ENCODE measurements around the gene LRRFIP2.
"Not testable (repeated sequence)": the region's sequence is repeated elsewhere in the genome, so short reads cannot be mapped to it uniquely, and the experiment has no call there.

Gene LRRFIP2

DNA sequence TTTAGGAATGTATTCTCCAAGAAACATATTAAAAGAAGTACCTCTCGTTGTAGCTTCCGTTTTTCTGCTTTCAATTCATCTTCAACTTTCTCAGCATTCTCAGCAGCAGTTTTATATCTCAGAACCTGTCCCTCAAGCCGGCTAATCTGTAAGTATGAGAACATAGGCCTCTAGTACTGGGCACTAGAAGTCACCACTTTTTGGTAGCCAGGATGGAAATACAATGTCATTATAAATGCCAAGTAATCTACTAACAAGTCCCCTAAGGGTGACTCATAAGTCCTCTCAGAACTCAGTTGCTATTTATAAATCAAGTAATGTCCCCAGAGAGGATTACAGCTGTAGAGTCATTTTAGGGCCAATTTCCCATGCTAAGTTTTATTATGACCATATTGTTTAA is 120.0 kb downstream of the LRRFIP2 start:
- no peak for DNase-seq

DNA sequence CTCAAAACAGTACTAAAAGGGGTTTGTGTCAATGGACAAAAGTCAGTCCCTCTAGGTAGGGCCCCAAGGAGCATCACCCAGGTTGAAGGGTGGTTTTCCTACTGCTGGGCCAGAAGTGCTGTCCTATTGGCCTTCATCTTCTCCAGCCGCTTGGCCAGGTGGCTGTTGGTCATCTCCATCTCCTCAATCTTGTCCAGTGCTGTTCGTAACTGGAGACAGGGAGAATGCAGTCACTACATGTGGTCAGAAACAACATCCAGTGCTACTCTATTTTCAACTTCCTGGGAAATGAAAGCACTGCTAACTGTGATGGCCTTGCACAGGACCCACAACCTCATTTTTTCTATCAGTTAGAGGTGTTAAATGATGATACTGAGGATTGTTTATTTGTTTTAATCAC is 120.6 kb downstream of the LRRFIP2 start:
- DNase-seq: no peak

DNA sequence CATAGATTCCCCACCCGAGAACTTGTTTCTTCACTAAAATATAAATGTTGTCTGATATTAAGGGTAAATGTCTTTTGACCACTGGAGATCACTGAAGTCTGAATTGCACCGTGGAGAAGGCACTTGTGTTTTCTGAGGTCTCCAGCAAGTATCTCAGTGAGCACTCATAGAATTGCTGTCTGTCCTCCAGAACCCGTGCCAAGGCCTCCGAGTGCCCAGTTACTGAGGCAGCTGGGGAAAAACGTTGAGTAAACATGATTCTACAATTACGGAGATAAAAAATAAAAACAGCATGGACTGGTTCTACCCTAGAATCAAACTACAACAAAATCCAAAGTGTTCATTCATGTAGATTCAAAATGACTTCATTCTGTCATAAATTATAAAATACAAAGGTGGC is 121.0 kb downstream of the LRRFIP2 start:
- DNase-seq: peak in 1 of 2 donors; percentile 17

DNA sequence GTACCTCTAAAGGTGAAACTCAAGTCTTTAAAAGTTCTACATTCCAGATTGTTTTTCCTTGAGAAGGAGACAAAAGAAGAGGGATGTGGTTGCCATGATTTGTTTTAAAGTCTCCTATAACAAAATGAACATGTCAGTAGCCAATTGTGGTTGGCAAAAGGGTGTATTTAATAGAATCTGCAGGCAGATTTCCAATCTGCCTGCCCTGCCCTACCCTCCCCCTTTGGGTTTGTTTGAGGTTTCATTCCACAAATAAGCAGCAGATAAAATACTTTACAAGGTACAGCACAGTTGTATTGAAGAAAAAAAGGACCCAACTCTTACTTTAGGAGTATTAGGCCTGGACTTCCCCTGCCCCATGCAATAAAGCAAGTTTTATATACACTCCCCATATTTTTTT is 121.5 kb downstream of the LRRFIP2 start:
- no peak for DNase-seq

DNA sequence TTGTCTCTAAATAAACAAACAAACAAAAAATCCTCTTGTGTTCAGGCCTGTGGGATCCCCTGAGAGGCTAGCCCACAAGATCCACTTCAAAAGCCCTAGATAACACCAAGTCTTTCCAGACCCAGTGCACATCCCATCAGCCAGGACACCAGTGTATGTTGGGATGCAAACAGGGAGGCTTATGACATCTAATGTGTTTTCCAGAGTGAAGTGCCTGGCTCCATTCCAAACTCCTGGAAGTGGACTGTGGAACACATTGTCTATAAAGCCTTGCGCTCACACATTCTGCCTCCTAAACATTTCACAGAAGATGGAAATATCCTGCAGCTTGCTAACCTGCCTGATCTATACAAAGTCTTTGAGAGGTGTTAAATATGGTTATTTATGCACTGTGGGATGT is 124.1 kb downstream of the LRRFIP2 start:
- no peak for DNase-seq

DNA sequence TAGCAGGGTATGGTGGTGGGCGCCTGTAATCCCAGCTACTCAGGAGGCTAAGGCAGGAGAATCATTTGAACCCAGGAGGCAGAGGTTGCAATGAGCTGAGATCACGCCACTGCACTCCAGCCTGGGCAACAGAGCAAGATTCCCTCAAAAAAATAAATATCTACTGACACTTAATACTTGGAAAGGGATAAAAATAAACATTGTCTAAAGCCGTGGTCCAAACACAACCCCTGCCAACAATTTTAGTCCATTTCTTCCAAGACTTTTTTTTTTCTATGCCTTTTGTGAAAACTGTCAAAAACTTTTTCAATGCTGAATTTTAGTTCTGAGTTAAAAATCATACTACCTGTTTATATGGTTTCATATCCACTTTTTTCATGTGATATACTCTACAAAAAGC is 131.7 kb downstream of the LRRFIP2 start:
- not testable (repeated sequence) for DNase-seq

DNA sequence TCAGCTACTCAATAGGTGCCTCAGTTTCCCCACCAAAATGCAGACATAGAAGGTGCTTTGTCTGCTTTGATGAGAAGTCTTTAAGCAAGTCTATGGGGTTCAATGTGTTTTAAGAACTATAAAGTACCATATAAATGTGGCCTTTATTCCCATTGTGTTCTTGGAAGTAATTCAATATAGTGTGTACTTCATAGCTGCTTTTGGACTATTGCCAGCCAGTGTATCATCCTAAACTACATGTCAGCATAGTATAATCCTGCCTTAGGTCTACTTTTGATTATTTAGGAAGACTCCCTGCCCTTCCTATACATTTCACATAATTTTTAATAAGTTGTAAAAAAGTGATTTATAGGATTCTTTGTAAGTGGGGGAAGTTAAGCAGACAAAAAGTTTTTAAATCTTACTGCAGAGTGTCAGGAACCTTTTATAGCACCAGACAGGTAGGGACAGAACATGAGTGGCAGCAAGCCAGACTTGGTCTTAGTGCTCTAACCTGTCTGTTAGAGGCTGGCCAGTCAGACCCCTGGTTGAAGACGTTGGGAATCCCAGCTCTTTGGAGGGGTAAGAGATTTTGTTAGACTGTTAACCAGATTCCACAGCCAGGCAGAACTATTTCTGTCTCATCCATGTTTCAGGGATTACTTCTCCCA is 132.7 kb downstream of the LRRFIP2 start:
- DNase-seq: no peak

DNA sequence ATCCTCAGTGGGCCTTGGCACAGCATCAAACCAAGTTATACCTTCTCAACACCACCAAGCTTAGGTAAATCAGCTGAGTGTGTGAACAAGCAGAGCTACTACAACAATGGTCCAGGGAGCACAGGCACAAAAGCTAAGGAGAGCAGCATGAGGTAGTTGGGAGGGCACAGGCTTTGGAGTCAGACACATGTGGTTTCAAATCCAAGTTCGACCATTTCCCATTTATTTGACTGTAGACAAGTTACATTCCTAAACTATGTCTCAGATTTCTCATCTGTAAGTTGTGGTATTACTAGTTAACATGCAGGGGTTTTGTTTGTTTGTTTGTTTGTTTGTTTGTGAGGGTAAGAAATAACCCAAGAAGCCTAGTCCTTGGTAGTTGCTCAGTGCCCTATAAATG is 134.2 kb downstream of the LRRFIP2 start:
- DNase-seq: no peak

DNA sequence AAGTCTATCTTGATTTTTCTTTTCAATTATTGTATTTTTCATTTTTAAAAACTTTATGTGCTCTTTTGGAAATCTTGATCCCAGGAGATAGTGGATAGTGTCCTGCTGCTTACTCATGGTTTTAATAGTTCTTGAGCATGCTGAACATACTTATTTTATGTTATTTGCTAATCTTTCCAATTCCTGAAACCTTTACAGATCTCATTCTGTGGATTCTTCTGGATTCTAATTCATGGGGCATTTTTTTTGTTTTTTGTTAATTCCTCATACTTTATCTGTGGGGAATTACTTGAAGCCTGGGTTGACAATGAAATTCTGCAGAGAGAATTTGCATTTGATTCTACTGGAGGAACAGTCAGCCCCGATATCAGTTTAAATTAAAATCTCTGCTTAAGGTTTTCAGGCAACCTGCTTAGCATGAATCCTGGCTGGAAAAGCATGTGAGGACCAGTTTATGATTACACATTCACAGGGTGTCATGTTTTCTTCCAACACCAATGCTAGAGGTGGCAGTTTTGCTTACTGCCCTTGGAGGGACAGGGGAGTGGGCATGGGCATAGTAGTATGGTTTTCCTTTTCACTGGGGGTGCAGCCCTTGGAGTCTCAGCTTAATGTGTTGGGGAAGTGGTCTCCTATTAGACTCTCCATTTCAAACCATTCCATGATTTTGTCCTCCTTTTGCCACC is 135.1 kb downstream of the LRRFIP2 start:
- DNase-seq: no peak

DNA sequence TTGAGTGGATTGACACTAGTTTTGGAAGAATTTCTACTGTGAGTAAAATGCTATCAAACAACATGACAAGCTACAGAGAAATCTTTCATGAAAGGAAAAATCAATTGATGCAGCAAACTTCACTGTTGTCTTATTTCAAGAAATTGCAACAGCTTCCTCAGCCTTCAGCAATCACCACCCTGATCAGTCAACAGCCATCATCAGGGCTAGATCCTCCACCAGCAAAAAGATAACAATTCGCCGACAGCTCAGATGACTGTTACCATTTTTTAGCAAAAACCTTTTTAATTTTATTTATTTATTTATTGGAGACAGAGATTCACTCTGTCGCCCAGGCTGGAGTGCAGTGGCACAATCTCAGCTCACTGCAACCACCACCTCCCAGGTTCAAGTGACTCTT is 137.0 kb downstream of the LRRFIP2 start:
- DNase-seq: no peak

DNA sequence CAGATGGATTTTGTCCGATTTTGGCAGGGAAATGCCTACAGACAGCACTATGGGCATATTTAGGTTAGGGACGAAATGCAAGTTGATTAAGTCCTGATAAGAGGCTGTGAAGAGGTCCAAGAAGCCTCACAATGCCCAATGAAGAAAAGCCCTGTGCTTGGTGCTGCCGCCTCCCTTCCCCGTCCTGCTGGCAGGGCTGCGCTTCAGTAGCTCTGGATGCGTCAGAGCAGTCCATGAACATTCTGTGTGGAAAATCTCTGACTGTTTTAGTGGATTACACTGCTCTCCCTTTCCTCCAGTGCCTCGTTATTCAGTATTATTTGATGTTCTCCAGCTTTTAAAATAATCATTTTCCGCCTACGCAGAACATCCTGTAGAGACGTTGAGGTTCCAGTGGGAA is 141.4 kb downstream of the LRRFIP2 start:
- DNase-seq: peak in 1 of 2 donors; percentile 24

DNA sequence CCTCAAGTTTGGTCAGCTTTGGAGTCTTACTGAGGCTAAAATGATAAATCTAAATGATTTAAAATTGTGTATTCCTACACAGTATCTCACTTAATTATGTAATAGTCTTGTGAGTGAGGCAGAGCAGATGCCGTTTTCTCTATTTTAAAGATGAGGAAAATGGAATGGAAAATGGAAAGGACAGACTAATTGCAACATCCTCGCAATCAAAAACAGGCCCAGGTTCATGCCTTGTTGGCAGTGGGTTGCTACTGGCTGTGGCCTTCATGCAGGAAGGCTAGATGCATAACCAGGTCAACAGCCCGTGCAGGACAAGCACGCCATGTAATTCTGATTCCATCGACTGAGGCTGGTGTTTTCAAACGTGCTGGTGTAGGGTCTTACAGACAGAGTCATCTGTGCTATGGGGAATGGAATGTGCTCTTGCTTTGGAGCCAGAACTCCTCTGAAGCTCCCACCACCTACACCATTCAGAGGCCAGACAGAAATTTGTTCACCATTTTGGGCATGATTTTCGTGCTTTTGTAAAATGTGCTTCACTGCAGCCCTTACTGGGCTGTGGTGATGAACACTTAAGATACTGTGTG is 143.2 kb downstream of the LRRFIP2 start:
- DNase-seq: no peak

DNA sequence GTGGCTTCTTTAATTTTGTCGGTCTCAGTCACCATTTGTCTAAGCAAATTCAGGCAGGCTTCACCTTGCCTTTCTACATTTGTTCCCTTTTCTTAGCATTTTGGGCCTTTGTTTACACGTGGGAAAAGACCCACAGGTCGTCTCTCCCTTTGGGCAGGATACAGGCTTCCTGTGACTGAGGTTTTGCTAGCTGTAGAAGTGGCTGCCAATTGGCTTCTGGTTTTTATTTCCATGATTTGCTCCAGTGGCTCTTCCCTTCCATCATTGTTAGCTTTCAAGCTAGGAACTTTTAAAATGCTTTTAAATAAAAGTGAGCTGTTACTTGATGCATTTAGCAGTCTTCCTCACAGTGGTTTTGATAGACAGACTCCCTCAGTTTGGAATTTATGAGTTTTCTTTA is 143.8 kb downstream of the LRRFIP2 start:
- no peak for DNase-seq

DNA sequence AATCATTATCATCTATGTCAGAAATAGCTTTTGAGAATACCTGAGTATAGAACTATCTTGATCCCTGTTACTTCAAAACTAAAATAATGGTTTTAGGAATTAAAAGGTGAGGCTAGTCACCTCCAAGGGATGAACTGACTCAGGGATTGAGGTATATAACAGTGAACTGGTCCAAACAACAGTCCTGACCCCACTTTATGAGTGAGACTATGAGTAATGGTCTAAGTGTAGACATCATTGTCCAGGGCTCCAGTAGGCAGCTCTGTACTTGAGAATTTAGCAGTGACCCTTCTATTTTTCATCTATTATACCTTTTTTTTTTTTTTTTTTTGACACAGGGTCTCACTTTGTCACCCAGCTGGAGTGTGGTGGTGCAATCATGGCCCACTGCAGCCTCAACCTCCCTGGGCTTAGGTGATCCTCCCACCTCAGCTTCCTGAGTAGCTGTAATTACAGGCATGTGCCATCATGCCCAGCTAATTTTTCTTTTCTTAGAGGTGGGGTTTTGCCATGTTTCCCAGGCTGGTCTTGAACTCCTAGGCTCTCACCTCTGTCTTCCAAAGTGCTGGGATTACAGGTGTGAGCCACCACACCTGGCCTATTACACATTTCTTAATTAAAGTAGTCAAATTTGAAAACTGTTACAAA is 144.7 kb downstream of the LRRFIP2 start:
- DNase-seq: no peak

DNA sequence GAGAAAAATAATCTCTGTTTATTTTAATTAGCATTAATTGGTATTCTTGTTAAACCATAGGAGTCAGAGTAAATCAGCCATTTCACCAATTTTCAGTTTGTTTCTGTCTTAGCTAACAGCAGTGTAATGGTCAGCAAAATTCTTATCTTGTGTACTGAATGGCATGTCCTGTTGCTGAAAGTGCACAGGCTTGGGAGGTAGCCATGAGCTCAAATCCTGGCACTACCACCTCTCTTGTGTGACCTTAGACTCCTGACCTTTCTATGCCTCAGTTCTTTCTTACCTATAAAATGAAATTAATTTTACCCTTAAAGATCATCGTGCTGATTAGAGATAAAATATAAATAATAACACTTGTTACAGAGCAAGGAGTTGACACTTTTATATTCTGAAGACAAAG is 145.3 kb downstream of the LRRFIP2 start:
- DNase-seq: no peak

DNA sequence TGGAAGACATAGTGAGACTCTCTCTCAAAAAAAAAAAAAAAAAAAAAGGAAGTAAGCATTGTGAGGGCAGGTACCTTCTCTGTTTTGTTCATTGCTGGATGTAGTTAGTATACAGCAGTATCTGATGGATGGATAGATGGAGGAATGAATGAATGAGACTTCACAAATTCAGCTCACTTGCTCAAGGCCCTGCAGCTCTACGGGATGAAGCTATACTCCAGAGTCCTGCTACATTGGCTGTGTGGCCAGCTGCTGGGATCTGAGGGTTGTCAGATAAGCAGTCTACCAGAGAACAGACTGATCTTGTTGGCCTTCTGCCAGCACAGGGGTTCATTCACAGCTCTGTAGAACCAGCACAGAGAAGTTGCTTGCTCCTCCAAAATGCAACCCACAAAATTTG is 146.1 kb downstream of the LRRFIP2 start:
- no peak for DNase-seq

DNA sequence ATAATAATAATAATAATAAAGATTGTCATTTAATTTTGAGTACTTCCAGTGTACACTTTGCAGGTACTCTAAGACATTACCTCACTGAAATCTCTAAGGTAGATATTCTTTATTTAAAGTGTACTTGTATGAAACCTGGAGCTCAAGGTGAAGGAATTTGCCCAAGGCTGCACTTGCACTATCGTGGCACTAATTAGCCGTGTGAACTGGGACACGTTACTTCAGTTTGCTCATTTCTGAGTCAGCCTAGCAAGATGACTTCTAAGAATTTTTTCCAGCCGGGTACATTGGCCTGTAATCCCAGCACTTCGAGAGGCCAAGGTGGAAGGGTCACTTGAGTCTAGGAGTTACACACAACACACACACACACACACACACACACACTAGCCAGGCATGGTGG is 147.5 kb downstream of the LRRFIP2 start:
- no peak for DNase-seq

DNA sequence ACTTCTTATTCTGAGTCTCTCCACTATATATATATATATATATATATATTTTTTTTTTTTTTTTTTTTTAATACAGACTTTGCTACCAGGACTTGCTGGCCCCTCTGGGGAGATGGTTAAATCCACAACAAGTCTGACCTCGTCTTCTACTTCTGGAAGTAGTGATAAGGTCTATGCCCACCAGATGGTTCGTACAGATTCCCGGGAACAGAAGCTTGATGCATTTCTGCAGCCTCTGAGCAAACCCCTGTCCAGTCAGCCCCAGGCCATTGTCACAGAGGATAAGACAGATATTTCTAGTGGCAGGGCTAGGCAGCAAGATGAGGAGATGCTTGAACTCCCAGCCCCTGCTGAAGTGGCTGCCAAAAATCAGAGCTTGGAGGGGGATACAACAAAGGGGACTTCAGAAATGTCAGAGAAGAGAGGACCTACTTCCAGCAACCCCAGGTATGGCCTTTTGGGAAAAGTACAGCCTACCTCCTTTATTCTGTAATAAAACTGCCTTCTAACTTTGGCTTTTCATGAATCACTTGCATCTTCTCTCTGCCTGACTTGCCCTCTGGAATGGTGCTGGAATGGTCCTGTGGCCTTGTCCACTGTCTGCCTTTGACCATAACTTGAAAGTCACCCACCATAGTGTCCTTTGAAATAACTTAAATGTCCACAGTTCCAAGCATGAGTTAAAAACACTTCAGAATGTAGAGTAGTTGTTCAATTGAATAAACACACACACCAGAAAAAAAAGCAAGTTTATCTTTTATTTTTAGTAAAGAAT is 148.6 kb downstream of the LRRFIP2 start:
- no peak for DNase-seq

DNA sequence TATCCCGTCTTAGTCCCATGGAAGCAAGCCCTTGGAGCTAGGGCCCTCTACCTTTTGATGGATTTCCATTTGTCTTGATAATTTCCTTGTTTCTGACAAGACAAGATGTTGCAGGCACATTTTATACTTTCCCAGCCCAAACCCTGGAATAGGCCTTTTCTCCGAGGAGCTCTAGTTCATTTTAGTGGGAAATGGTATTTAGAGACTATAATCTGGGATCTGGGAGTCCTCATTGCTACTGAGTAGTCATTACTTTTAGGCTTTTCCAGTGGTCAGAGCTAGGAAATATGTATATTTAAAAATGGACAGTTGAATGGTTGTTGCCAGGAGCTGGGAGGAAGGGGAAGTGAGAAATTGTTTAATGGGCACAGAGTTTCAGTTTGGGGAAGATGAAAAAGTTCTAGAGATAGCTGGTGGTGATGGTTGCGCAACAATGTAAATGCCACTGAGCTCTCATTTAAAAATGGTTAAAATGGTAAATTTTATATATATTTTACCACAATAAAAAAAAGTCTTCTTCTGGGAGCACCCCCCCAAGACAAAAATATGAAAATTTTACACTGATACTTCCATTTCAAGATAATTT is 149.5 kb downstream of the LRRFIP2 start:
- no peak for DNase-seq

DNA sequence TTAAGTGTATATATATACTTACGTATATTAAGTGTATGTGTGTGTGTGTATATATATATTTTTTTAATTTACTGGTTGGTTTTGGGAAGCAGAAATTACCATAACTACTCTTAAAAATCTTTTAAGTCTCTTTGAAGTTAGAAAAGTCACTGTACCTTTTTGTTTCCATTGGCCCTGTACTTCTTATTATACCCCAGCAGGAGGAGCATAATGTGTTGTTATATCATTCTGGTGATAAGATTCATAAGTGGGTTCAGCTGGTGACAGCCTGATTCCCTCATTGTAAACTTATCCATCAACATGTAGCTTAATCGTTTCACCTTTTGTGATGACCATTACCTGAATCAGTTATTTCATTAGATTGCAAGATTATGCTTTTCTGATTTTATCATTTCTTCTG is 150.3 kb downstream of the LRRFIP2 start:
- no peak for DNase-seq

DNA sequence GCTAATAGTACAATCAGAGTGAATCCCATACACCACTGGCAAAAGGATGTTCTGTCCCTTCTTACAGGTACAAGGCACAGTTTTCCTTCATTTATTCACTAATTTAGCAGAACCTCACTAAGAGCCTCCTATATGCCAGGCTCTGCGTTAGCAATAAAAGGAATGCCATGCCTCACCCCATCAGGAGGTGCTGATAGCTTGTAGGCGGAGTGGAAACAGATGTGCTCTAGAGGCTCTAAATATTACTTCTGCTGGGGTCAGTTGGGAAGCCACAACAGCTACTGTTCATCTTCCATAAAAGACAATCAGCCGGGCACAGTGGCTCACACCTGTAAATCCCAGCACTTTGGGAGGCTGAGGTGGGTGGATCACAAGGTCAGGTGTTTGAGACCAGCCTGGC is 156.7 kb downstream of the LRRFIP2 start:
- DNase-seq: no peak

DNA sequence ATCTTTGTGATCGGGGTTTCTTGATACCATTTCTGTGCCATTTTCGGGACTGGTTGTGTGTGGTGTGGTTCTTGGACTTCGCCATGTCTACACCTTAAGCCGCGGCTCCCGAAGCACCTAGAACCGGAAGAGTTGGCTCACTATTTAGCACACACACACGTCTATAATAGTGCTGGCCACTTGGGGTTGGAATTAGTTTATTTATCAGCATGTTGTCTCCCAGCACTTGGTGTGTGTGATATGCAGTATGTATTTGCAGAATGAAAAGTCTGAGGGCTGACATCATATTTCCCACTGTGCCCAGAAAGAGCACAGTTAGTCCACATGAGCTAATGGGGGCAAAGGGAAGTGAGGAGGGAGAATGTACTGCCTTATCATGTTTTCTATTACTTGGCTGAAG is 157.5 kb downstream of the LRRFIP2 start:
- DNase-seq: no peak

DNA sequence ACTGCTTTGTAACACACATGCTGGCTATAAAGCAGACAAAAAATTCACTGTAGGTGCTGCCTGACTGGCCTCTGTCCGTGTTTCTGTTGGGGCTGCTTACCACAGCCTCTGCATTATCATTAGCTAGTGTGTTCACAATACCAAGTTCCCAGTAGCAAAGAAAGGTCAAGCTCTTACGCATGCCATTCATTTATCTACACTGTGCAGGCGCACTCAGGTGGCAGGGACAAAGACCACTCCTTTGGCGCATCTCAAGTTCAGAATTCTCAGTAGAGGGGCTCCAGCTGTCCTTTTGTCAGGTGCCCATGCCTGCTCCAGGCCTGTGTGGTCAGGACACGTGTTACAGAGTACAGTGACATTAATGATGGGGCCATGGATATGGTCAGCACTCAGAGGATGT is 158.7 kb downstream of the LRRFIP2 start:
- DNase-seq: no peak
